SK-N-MC (cell line): ENCODE measurements around the gene ADGRF3.

Source experiments
- EZH2 ChIP-seq: fragments of 200-600 bp; sonication (generic); IDR thresholded peaks from one replicate; pipeline ENCODE4 v1.6.1; 2017; ENCODE audit warnings: antibody characterized with exemption
- FOXP2 ChIP-seq: optimal IDR thresholded peaks from 2 replicates; pipeline ENCODE3; 2011; ENCODE audit warnings: mild to moderate bottlenecking, moderate library complexity; ENCODE audit not compliant: insufficient read depth; ENCODE audit errors: extremely low read length, control extremely low read depth
- POLR2AphosphoS5 ChIP-seq: IDR thresholded peaks from 2 replicates; pipeline ENCODE4 v1.6.1; 2012; ENCODE audit warnings: mild to moderate bottlenecking, low read depth, low read length, borderline replicate concordance

DNA sequence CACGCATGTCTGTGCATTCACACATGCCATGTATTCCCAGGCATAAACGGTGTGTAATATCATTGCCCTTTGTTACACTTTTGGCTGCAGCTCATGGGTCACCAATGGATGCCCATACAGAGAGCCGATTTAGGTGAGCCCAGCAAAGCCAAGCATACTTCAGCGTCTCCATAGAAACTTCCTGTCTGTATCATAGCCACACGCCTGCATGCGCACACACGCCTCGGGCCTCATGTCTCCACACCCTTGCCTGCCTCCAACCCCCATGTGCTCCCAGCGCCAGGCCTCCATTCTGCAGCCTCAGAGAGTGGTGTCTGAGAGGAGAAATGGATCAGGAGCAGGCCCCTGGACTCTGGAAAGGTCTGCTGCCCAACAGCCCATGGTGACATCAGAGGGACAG, 34.1 kb downstream of the ADGRF3 start:
- TF ChIP-seq EZH2 (no peak), POLR2AphosphoS5 (no peak), FOXP2 (no peak)
